Body of pancreas (tissue), 4 donors: Measurements from ENCODE around the gene ADIG. TPM values are rescaled to one million over a fixed set of nuclear protein-coding genes. Genes with fewer than 3 reads are reported as not detected.

ENCODE experiments used
- ATAC-seq: fragments of 150-250 bp; one replicate; pipeline ENCODE4 v1.9.1; 2016
- DNase-seq, 4 donors: peaks; one replicate each; pipeline ENCODE4 v3.0.0-alpha.2; 2019
- H3K27ac ChIP-seq, 4 donors: fragments of 200-600 bp; sonication (generic); 1 replicate in 3 of 4; 2 replicates in 1 of 4; pipeline versions ENCODE4 v1.5.1 to v1.6.1; 2016 to 2019; ENCODE audit warnings: mild to moderate bottlenecking in 1 of 4, mixed read lengths in 1 of 4, moderate library complexity in 1 of 4
- H3K27me3 ChIP-seq, 2 donors: fragments of 200-600 bp; sonication (generic); one replicate each; pipeline ENCODE4 v1.6.0; 2016; ENCODE audit warnings: mild to moderate bottlenecking in 1 of 2
- H3K36me3 ChIP-seq, 2 donors: fragments of 200-600 bp; sonication (generic); replicated peaks in 1 of 2; 2 replicates each; pipeline ENCODE4 v1.5.1; 2016; ENCODE audit warnings: low read depth in 2 of 2; ENCODE audit not compliant: insufficient read depth in 1 of 2
- H3K4me1 ChIP-seq: fragments of 200-600 bp; sonication (generic); one replicate; pipeline ENCODE4 v1.6.0; 2016
- H3K4me3 ChIP-seq, 2 donors: fragments of 200-600 bp; sonication (generic); 1 replicate in 1 of 2; 2 replicates in 1 of 2; pipeline ENCODE4 v1.5.1; 2016 to 2019
- H3K9me3 ChIP-seq, 3 donors: fragments of 200-600 bp; sonication (generic); 1 replicate in 2 of 3; 2 replicates in 1 of 3; pipeline ENCODE4 v1.5.1; 2016
- CTCF ChIP-seq, 7 experiments: fragments of 450-650 bp in 4 of 7; fragments of 200-600 bp in 3 of 7; sonication (generic) in 3 of 7; IDR thresholded peaks; one replicate each; pipeline ENCODE4 v1.5.1; 2016 to 2019; ENCODE audit warnings: antibody characterized with exemption in 7 of 7
- POLR2A ChIP-seq, 3 donors: fragments of 450-650 bp; IDR thresholded peaks; one replicate each; pipeline ENCODE4 v1.6.1; 2016; ENCODE audit warnings: antibody characterized with exemption in 3 of 3, mild to moderate bottlenecking in 2 of 3
- WGBS, 2 donors: methylation state at CpG; one replicate each; pipeline ENCODE4 v1.1.5; 2017; 5-methylcytosine and 5-hydroxymethylcytosine counted together
- intact Hi-C: fragments of 100-400 bp; cut with DNase I; formaldehyde crosslinking; loops from one replicate; pipeline ENCODE4 v1.15.1; 2023
- total RNA-seq, 2 donors: library from RNA; depleted of rRNA; stranded (reverse); fragments of >200 nt; gene quantifications; one replicate each; pipeline ENCODE4 v1.1.0, GENCODE V29; 2016

ADIG gene
- total RNA-seq, 2 donors from 2014 or later, result not detected

GRCh38 chr20:38599410-38599882, 18.4 kb downstream of the ADIG start:
- peaks cover 10% of the 10 kb centered on the region for H3K4me1 ChIP-seq
- peak; percentile 94 for ATAC-seq
- 0 to 28% methylated on average over 3 to 9 of the region's 9 CpGs for WGBS, 2 donors
- TF ChIP-seq CTCF (IDR thresholded peaks at IDR 0.05) (no peak), POLR2A (IDR thresholded peaks at IDR 0.05) (peak in 2 of 3 donors; percentile 9 to 32)
- H3K27ac ChIP-seq, result peak overlapping the region in 3 of 4 donors; percentile 34 to 46 (median 42)
- H3K9me3 ChIP-seq, result no peaks in the 10 kb centered on the region
- no peak overlapping the region for H3K4me3 ChIP-seq
- intact Hi-C loops, result no loop called here
- no peaks in the 10 kb centered on the region for H3K27me3 ChIP-seq
- H3K36me3 ChIP-seq, result no peaks in the 10 kb centered on the region
- DNase-seq, result peak; percentile 78 to 87 (median 84)

- TF ChIP-seq POLR2A (IDR thresholded peaks at IDR 0.05) (no peak), CTCF (IDR thresholded peaks at IDR 0.05) (no peak)
- Histone ChIP-seq H3K36me3 (no peaks in the 10 kb centered on the region), H3K4me1 (peaks cover 10% of the 10 kb centered on the region), H3K9me3 (no peaks in the 10 kb centered on the region), H3K27ac (peak overlapping the region in 3 of 4 donors; percentile 34 to 46 (median 42)), H3K4me3 (no peak overlapping the region), H3K27me3 (no peaks in the 10 kb centered on the region)
- DNase-seq (no peak), ATAC-seq (no peak)
- WGBS, 2 donors, result 97 to 100% methylated on average over 1 of the region's 1 CpG
- intact Hi-C loops, result no loop called here
These were observed 19.1 kb downstream of the ADIG start for GRCh38 chr20:38600057-38600456.

- Histone ChIP-seq H3K9me3 (no peaks in the 10 kb centered on the region), H3K36me3 (no peaks in the 10 kb centered on the region), H3K27ac (no peak within 1 kb of the TSS), H3K4me1 (peaks cover 10% of the 10 kb centered on the region), H3K4me3 (no peak within 1 kb of the TSS), H3K27me3 (no peaks in the 10 kb centered on the region)
- ATAC-seq (peak; percentile 17), DNase-seq (peak in 1 of 4 donors; percentile 13)
- TF ChIP-seq POLR2A (IDR thresholded peaks at IDR 0.05), result no peak
- peak in 1 of 7 experiments; percentile 8 for TF ChIP-seq CTCF (IDR thresholded peaks at IDR 0.05)
- 19 to 20% methylated on average over 26 to 42 of the region's 42 CpGs for WGBS, 2 donors
- intact Hi-C loops, result no loop called here
These were observed 20.5 kb downstream of the ADIG start, which contains the start of gene ARHGAP40 for GRCh38 chr20:38601216-38602184. Gene ARHGAP40, plus strand, starts transcription at chr20:38601809.

GRCh38 chr20:38602185-38602581, 21.2 kb downstream of the ADIG start:
- H3K27ac ChIP-seq, result no peak overlapping the region
- TF ChIP-seq CTCF (IDR thresholded peaks at IDR 0.05), result no peak
- intact Hi-C loops, result no loop called here
- no peak overlapping the region for H3K4me3 ChIP-seq
- H3K9me3 ChIP-seq, result no peaks in the 10 kb centered on the region
- no peaks in the 10 kb centered on the region for H3K27me3 ChIP-seq
- DNase-seq, result no peak
- H3K36me3 ChIP-seq, result no peaks in the 10 kb centered on the region
- no peak for ATAC-seq
- WGBS, 2 donors, result 50 to 58% methylated on average over 4 to 5 of the region's 5 CpGs
- H3K4me1 ChIP-seq, result peaks cover 10% of the 10 kb centered on the region
